Measurements from ENCODE around the gene PWWP2B.

DNA sequence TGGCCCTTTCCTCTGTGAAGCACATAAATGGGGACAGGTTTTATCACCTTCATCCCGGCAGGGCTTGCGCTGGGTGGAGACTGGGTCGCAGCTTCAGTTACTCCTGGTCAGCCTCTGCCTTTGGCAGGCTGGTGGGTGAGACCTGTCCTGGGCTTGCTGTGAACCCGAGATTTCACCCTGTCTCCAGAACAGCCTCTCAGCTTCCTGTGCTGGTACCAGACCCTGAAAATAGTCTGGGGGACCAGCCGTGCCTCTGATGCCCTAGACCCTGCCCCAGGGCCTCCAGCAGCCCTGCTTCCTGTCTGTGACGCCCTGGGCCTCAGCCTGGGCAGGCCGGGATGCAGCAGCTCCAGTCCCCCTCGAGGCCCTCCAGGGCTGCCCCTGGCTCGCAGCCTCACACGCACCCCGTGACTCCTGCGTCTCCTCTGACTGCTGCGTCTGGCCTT lies 13.2 kb upstream of the PWWP2B start:
- TF ChIP-seq ZBTB40 (IDR thresholded peaks at IDR 0.05) (no peak), ZBTB40 (CRISPR knock-in tag; IDR thresholded peaks at IDR 0.05) (no peak), HINFP (tag; conservative IDR thresholded peaks at IDR 0.05; ENCODE audit: low read depth) (no peak)
- TF ChIP-seq, protein P1, sequence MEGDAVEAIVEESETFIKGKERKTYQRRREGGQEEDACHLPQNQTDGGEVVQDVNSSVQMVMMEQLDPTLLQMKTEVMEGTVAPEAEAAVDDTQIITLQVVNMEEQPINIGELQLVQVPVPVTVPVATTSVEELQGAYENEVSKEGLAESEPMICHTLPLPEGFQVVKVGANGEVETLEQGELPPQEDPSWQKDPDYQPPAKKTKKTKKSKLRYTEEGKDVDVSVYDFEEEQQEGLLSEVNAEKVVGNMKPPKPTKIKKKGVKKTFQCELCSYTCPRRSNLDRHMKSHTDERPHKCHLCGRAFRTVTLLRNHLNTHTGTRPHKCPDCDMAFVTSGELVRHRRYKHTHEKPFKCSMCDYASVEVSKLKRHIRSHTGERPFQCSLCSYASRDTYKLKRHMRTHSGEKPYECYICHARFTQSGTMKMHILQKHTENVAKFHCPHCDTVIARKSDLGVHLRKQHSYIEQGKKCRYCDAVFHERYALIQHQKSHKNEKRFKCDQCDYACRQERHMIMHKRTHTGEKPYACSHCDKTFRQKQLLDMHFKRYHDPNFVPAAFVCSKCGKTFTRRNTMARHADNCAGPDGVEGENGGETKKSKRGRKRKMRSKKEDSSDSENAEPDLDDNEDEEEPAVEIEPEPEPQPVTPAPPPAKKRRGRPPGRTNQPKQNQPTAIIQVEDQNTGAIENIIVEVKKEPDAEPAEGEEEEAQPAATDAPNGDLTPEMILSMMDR (IDR thresholded peaks at IDR 0.05 in 2 of 3, conservative IDR thresholded peaks at IDR 0.05 in 1 of 3; ENCODE audit: insufficient read depth in 2 of 3, low read depth in 1 of 3, low read length in 3 of 3): no peak
- TF ChIP-seq, protein P2, sequence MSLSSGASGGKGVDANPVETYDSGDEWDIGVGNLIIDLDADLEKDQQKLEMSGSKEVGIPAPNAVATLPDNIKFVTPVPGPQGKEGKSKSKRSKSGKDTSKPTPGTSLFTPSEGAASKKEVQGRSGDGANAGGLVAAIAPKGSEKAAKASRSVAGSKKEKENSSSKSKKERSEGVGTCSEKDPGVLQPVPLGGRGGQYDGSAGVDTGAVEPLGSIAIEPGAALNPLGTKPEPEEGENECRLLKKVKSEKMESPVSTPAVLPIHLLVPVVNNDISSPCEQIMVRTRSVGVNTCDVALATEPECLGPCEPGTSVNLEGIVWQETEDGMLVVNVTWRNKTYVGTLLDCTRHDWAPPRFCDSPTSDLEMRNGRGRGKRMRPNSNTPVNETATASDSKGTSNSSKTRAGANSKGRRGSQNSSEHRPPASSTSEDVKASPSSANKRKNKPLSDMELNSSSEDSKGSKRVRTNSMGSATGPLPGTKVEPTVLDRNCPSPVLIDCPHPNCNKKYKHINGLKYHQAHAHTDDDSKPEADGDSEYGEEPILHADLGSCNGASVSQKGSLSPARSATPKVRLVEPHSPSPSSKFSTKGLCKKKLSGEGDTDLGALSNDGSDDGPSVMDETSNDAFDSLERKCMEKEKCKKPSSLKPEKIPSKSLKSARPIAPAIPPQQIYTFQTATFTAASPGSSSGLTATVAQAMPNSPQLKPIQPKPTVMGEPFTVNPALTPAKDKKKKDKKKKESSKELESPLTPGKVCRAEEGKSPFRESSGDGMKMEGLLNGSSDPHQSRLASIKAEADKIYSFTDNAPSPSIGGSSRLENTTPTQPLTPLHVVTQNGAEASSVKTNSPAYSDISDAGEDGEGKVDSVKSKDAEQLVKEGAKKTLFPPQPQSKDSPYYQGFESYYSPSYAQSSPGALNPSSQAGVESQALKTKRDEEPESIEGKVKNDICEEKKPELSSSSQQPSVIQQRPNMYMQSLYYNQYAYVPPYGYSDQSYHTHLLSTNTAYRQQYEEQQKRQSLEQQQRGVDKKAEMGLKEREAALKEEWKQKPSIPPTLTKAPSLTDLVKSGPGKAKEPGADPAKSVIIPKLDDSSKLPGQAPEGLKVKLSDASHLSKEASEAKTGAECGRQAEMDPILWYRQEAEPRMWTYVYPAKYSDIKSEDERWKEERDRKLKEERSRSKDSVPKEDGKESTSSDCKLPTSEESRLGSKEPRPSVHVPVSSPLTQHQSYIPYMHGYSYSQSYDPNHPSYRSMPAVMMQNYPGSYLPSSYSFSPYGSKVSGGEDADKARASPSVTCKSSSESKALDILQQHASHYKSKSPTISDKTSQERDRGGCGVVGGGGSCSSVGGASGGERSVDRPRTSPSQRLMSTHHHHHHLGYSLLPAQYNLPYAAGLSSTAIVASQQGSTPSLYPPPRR (CRISPR knock-in tag; IDR thresholded peaks at IDR 0.05; ENCODE audit: borderline replicate concordance): no peak

All from K562 (cell line).